Osteoblast (primary cell): ENCODE results near the gene RHBDF1. TPM values are rescaled to one million over a fixed set of nuclear protein-coding genes. Genes with fewer than 3 reads are reported as not detected.

ENCODE experiments used
- DNase-seq: peaks from one replicate; pipeline ENCODE4 v3.0.0; 2011; ENCODE audit warnings: low spot score, mixed read lengths; ENCODE audit not compliant: insufficient read length; ENCODE audit errors: missing footprints
- H2AFZ ChIP-seq: 2 replicates; pipeline ENCODE4 v1.6.0; 2011; ENCODE audit warnings: mild to moderate bottlenecking, low read length
- H3K27ac ChIP-seq: 2 replicates; pipeline ENCODE4 v1.5.1; 2011; ENCODE audit warnings: mild to moderate bottlenecking, low read depth, low read length, moderate library complexity
- H3K27me3 ChIP-seq: 2 replicates; pipeline ENCODE4 v1.6.0; 2012; ENCODE audit warnings: mild to moderate bottlenecking, control low read depth, inconsistent platforms, low read length, moderate library complexity; ENCODE audit not compliant: insufficient read depth
- H3K36me3 ChIP-seq: 2 replicates; pipeline ENCODE4 v1.5.1; 2011; ENCODE audit warnings: mild to moderate bottlenecking, low read length, control low read depth, moderate library complexity; ENCODE audit not compliant: insufficient read depth
- H3K4me1 ChIP-seq: 2 replicates; pipeline ENCODE4 v1.5.1; 2011; ENCODE audit warnings: mild to moderate bottlenecking, low read length, control low read depth, moderate library complexity; ENCODE audit not compliant: insufficient read depth
- H3K4me2 ChIP-seq: 2 replicates; pipeline ENCODE4 v1.6.0; 2011; ENCODE audit warnings: mild to moderate bottlenecking, low read length; ENCODE audit not compliant: insufficient read depth
- H3K4me3 ChIP-seq: fragments of 200-600 bp; sonication (generic); 3 replicates; pipeline ENCODE4 v1.5.1; 2012; ENCODE audit warnings: mild to moderate bottlenecking, low read length, inconsistent platforms; ENCODE audit not compliant: insufficient read depth
- H3K79me2 ChIP-seq: 2 replicates; pipeline ENCODE4 v1.6.0; 2012; ENCODE audit warnings: mild to moderate bottlenecking, low read length, control low read depth, inconsistent platforms; ENCODE audit not compliant: insufficient read depth
- H3K9me3 ChIP-seq: 2 replicates; pipeline ENCODE4 v1.5.1; 2011; ENCODE audit warnings: low read depth, low read length, control low read depth
- H4K20me1 ChIP-seq: 2 replicates; pipeline ENCODE4 v1.6.0; 2012; ENCODE audit warnings: mild to moderate bottlenecking, low read length, control low read depth; ENCODE audit not compliant: insufficient read depth
- total RNA-seq: library from RNA; depleted of rRNA; stranded (reverse); fragments of >200 nt; gene quantifications from 2 replicates; pipeline ENCODE4 v1.2.3, GENCODE V29; 2012
- TF ChIP-seq, protein P1 (sequence below): IDR thresholded peaks from 2 replicates; pipeline ENCODE4 v1.5.1; 2011; ENCODE audit warnings: mild to moderate bottlenecking, low read depth, low read length, moderate library complexity; ENCODE audit errors: extremely low read depth

The RHBDF1 gene
- total RNA-seq, 1 donor = 32.2 TPM

DNA sequence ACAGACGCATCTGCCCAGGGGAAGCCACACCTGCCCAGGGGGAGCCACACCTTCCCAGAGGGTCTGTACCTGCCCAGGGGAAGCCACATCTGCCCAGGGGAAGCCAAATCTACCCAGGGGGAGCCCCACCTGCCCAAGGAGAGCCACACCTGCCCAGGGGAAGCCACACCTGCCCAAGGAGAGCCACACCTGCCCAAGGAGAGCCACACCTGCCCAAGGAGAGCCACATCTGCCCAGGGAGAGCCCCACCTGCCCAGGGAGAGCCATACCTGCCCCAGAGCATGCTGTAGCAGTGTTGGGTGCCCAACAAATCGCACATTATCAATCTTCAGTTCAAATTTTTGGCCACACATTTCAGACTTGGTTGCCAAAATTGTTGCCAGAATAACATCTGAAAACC is 46.4 kb upstream of the RHBDF1 start:
- Histone ChIP-seq H3K4me3 (no peak overlapping the region), H3K27ac (no peak overlapping the region), H3K9me3 (no peaks in the 10 kb centered on the region), H3K79me2 (peaks cover 9% of the 10 kb centered on the region), H2AFZ (no peak overlapping the region), H3K27me3 (no peaks in the 10 kb centered on the region), H3K4me2 (no peak overlapping the region), H4K20me1 (peaks cover 40% of the 10 kb centered on the region), H3K4me1 (peaks cover under 1% of the 10 kb centered on the region), H3K36me3 (peaks cover 21% of the 10 kb centered on the region)
- DNase-seq = no peak
- TF ChIP-seq, protein P1, sequence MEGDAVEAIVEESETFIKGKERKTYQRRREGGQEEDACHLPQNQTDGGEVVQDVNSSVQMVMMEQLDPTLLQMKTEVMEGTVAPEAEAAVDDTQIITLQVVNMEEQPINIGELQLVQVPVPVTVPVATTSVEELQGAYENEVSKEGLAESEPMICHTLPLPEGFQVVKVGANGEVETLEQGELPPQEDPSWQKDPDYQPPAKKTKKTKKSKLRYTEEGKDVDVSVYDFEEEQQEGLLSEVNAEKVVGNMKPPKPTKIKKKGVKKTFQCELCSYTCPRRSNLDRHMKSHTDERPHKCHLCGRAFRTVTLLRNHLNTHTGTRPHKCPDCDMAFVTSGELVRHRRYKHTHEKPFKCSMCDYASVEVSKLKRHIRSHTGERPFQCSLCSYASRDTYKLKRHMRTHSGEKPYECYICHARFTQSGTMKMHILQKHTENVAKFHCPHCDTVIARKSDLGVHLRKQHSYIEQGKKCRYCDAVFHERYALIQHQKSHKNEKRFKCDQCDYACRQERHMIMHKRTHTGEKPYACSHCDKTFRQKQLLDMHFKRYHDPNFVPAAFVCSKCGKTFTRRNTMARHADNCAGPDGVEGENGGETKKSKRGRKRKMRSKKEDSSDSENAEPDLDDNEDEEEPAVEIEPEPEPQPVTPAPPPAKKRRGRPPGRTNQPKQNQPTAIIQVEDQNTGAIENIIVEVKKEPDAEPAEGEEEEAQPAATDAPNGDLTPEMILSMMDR = no peak

DNA sequence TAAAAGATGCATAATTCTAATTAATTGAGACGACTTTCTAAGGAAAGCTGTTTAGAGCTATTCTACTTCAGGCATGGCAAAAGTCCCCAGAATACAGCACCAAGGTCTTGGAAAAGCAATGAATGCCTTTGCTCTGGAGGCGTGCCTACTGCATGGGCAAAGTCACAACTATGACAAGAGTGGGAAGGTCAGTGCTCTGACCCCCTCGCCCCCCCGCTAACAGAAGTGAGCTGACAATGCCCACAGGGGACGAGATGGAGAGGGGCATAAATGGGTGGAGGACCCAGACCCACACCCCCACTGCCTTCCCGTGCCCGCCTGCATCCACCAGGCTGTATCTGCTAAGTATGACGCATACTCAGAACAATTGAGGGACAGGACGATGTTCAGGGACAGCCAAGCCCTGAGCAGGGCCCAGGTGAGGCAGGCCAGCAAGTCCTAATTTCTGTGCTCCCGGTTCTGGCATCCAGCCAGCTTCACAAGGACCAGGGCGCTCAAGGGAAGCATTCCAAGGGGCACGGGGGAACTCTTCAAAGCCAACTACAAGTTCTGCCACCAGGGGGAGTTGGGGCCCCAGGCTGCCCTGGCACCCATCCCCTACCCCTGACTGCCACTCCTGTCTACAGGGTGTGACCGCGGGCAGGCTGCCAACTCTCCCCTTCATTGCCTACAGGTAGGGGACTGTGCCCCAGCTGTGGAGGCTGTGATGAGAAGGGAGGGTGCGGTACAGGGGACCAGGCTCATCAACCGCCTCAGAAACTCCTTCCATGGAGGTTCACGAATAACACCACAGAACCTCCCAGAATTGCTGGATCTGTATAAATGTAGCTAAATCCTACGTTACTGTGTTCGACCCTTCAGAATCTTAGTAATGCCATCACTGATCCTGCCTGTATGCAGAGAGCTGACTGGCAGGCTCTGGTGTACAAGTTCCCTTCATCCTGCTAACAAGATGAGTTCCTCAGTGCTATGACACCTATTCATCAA is 45.2 kb upstream of the RHBDF1 start:
- Histone ChIP-seq H2AFZ (no peak overlapping the region), H4K20me1 (peaks cover 40% of the 10 kb centered on the region), H3K4me1 (peaks cover 12% of the 10 kb centered on the region), H3K4me2 (no peak overlapping the region), H3K27me3 (no peaks in the 10 kb centered on the region), H3K36me3 (peaks cover 18% of the 10 kb centered on the region), H3K79me2 (peaks cover 9% of the 10 kb centered on the region), H3K27ac (no peak overlapping the region), H3K4me3 (no peak overlapping the region), H3K9me3 (no peaks in the 10 kb centered on the region)
- TF ChIP-seq, protein P1 = peak; percentile 66
- peak; percentile 89 for DNase-seq

DNA sequence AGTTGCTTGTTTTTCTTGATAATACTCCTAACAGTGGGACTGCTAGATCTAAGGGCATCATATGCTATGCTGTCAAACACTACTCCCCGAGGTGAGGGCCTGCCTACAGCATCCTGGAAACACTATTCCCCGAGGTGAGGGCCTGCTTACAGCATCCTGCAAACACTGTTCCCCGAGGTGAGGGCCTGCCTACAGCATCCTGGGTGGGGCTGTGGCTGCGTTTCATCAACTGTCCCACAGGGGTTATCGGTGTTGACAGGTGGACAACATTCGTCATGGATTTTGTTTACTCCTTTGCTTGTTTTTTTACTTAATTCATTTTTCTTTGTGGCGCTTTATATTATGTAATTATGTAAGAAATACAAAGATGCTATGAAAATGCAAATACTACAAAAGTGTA is 43.6 kb upstream of the RHBDF1 start:
- Histone ChIP-seq H3K36me3 (peaks cover 29% of the 10 kb centered on the region), H3K27ac (no peak overlapping the region), H3K27me3 (no peaks in the 10 kb centered on the region), H2AFZ (no peak overlapping the region), H4K20me1 (peaks cover 38% of the 10 kb centered on the region), H3K4me3 (no peak overlapping the region), H3K4me2 (no peak overlapping the region), H3K9me3 (no peaks in the 10 kb centered on the region), H3K79me2 (peaks cover 6% of the 10 kb centered on the region), H3K4me1 (peaks cover 13% of the 10 kb centered on the region)
- DNase-seq = no peak
- TF ChIP-seq, protein P1 = no peak

DNA sequence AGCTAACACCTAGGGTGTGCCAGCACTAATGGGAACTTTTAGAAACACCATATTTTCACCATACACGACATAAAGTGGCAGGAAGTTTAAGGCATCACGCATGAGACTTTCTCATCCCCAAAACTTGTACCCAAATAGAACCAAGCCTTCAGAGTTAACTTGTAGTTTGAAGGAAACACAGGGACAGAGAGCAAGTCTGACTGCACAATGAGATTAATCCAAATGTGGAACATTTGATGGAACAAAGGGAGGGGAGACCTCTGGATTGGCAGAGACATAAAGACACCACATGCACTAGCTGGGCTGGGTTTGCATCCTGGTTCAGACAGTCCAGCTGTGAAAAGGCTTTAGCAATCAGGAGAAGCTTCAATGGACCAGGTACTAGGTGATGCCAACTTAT is 41.9 kb upstream of the RHBDF1 start:
- TF ChIP-seq, protein P1 = no peak
- no peak for DNase-seq
- Histone ChIP-seq H2AFZ (no peak overlapping the region), H3K27ac (peak overlapping the region; percentile 30), H3K27me3 (no peaks in the 10 kb centered on the region), H4K20me1 (peaks cover 21% of the 10 kb centered on the region), H3K4me3 (no peak overlapping the region), H3K4me2 (no peak overlapping the region), H3K36me3 (peaks cover 38% of the 10 kb centered on the region), H3K9me3 (no peaks in the 10 kb centered on the region), H3K4me1 (peaks cover 13% of the 10 kb centered on the region), H3K79me2 (no peaks in the 10 kb centered on the region)
